Panc1 (cell line): ENCODE measurements around the gene CTLA4.

ENCODE experiments used
- CTCF ChIP-seq: fragments of 450-650 bp; IDR thresholded peaks from 2 replicates; pipeline ENCODE4 v1.5.1; 2017; ENCODE audit warnings: mild to moderate bottlenecking
- POLR2AphosphoS5 ChIP-seq: IDR thresholded peaks from 2 replicates; pipeline ENCODE4 v1.6.1; 2012; ENCODE audit warnings: mild to moderate bottlenecking, low read depth, low read length, moderate library complexity
- SIN3A ChIP-seq: IDR thresholded peaks from 2 replicates; pipeline ENCODE4 v1.6.1; 2012; ENCODE audit warnings: low read depth, mild to moderate bottlenecking, low read length, moderate library complexity, borderline replicate concordance; ENCODE audit not compliant: insufficient read depth

- TF ChIP-seq CTCF (no peak), POLR2AphosphoS5 (no peak), SIN3A (no peak)
Observed at GRCh38 chr2:203893401-203893800, 25.8 kb downstream of the CTLA4 start.
